Kidney (tissue), 14 donors: Measurements from ENCODE around the gene NOTCH2. TPM values are rescaled to one million over a fixed set of nuclear protein-coding genes. Genes with fewer than 3 reads are reported as not detected.

ENCODE experiments used
- DNase-seq, 5 donors: peaks; one replicate each; pipeline ENCODE4 v3.0.0-alpha.2; 2013 to 2020
- FAIRE-seq: peaks from 2 replicates; lab custom pipeline; 2012; peaks lifted over from hg19 to GRCh38; lab: Jason Lieb, UNC
- H3K27ac ChIP-seq, 2 donors: one replicate each; pipeline ENCODE4 v1.7.0; 2013; ENCODE audit warnings: low read depth in 2 of 2, low read length in 2 of 2, inconsistent platforms in 1 of 2
- H3K27me3 ChIP-seq: one replicate; pipeline ENCODE4 v1.7.1; 2013; ENCODE audit warnings: low read length, inconsistent platforms; ENCODE audit not compliant: control insufficient read depth, insufficient read depth
- H3K36me3 ChIP-seq, 3 donors: one replicate each; pipeline versions ENCODE4 v1.7.0 to v1.7.1; 2013; ENCODE audit warnings: low read length in 3 of 3, control low read depth in 1 of 3, inconsistent platforms in 1 of 3; ENCODE audit not compliant: insufficient read depth in 3 of 3, control insufficient read depth in 2 of 3
- H3K4me1 ChIP-seq, 3 donors: one replicate each; pipeline versions ENCODE4 v1.7.0 to v1.7.1; 2013; ENCODE audit warnings: low read length in 3 of 3, inconsistent platforms in 1 of 3, low read depth in 1 of 3; ENCODE audit not compliant: control insufficient read depth in 2 of 3, insufficient read depth in 2 of 3
- H3K4me3 ChIP-seq, 3 donors: one replicate each; pipeline versions ENCODE4 v1.7.0 to v1.8.1; 2013; ENCODE audit warnings: low read length in 3 of 3, control low read depth in 1 of 3, inconsistent platforms in 1 of 3
- H3K9ac ChIP-seq, 3 donors: one replicate each; pipeline versions ENCODE4 v1.7.0 to v1.7.1; 2013; ENCODE audit warnings: low read length in 3 of 3, control low read depth in 1 of 3, inconsistent platforms in 1 of 3
- H3K9me3 ChIP-seq, 3 donors: one replicate each; pipeline versions ENCODE4 v1.7.0 to v1.7.1; 2013; ENCODE audit warnings: low read length in 3 of 3, control low read depth in 1 of 3, inconsistent platforms in 1 of 3; ENCODE audit not compliant: control insufficient read depth in 2 of 3, insufficient read depth in 1 of 3
- CTCF ChIP-seq: IDR thresholded peaks from 3 replicates; pipeline ENCODE4 v1.5.1; 2012; ENCODE audit warnings: mild to moderate bottlenecking, moderate library complexity, borderline replicate concordance; ENCODE audit not compliant: insufficient read depth; ENCODE audit errors: extremely low read depth
- intact Hi-C: fragments of 100-400 bp; cut with DNase I; formaldehyde crosslinking; loops from one replicate; pipeline ENCODE4 v1.11.1; 2022
- polyA plus RNA-seq: library from polyadenylated mRNA; stranded (reverse); fragments of 350-450 nt; fragmentation: Illumina TruSeq; extraction: RNeasy Lipid Tissue Mini Kit (QIAGEN cat#74804); gene quantifications from one replicate; pipeline ENCODE4 v1.2.3, GENCODE V29; 2014; ENCODE audit warnings: low read depth, low replicate concordance; ENCODE audit not compliant: insufficient read depth
- total RNA-seq: library from RNA; stranded (reverse); fragmentation: NEBNext Ultra II Directional; extraction: Animal tissue kit (Norgen Biotek cat#: 25700); gene quantifications from one replicate; pipeline ENCODE4 v1.2.1, GENCODE V29; 2021
- donor health status: control.
- donor health status: control.
- donor health status: control.
- donor health status: control.
- donor health status: control.
- donor health status: DM: yes; HTN: yes; CAD: no.
- donor health status: Normal renal cell carcinoma (clear cell type).

The NOTCH2 gene
- total and polyA plus RNA-seq, 2 donors from 2014 or later = 4.9 to 113 TPM

GRCh38 chr1:119959268-119960220, 109.9 kb downstream of the NOTCH2 start:
- Histone ChIP-seq H3K9ac (no peak overlapping the region), H3K36me3 (peaks cover 2 to 19% (median 11%) of the 10 kb centered on the region in 3 donors), H3K4me1 (no peaks in the 10 kb centered on the region), H3K4me3 (no peak overlapping the region), H3K27ac (no peak overlapping the region), H3K9me3 (no peaks in the 10 kb centered on the region), H3K27me3 (no peaks in the 10 kb centered on the region)
- DNase-seq (peak in 1 of 5 donors; percentile 15), FAIRE-seq (no peak)
- intact Hi-C loops = no loop called here
- TF ChIP-seq CTCF = no peak

GRCh38 chr1:119958223-119958622, 111.2 kb downstream of the NOTCH2 start:
- TF ChIP-seq CTCF = no peak
- H3K36me3 ChIP-seq = peaks cover 6 to 20% (median 17%) of the 10 kb centered on the region in 3 donors
- FAIRE-seq (no peak), DNase-seq (no peak)
- H3K4me1 ChIP-seq = no peaks in the 10 kb centered on the region
- no peaks in the 10 kb centered on the region for H3K27me3 ChIP-seq
- H3K9ac ChIP-seq = no peak overlapping the region
- H3K4me3 ChIP-seq = no peak overlapping the region
- H3K27ac ChIP-seq = no peak overlapping the region
- intact Hi-C loops = no loop called here
- H3K9me3 ChIP-seq = no peaks in the 10 kb centered on the region

GRCh38 chr1:119956306-119956705, 113.2 kb downstream of the NOTCH2 start:
- intact Hi-C loops = no loop called here
- no peak overlapping the region for H3K9ac ChIP-seq
- no peaks in the 10 kb centered on the region for H3K27me3 ChIP-seq
- FAIRE-seq = no peak
- no peak overlapping the region for H3K4me3 ChIP-seq
- peaks cover 7 to 24% (median 16%) of the 10 kb centered on the region in 3 donors for H3K36me3 ChIP-seq
- H3K9me3 ChIP-seq = no peaks in the 10 kb centered on the region
- H3K27ac ChIP-seq = no peak overlapping the region
- TF ChIP-seq CTCF = no peak
- H3K4me1 ChIP-seq = no peaks in the 10 kb centered on the region
- DNase-seq = no peak
